ENCODE data around the gene TNFRSF11A. TPM values are rescaled to one million over a fixed set of nuclear protein-coding genes. Genes with fewer than 3 reads are reported as not detected.
A peak's percentile ranks its signal among the peaks of the same experiment; 100 is the strongest.

The TNFRSF11A gene
- total RNA-seq, 5 donors from 2014 or later (not counting 1 experiment from before 2014, with no cell fraction given) = 0.41 to 4.6 (median 1.2) TPM

DNA sequence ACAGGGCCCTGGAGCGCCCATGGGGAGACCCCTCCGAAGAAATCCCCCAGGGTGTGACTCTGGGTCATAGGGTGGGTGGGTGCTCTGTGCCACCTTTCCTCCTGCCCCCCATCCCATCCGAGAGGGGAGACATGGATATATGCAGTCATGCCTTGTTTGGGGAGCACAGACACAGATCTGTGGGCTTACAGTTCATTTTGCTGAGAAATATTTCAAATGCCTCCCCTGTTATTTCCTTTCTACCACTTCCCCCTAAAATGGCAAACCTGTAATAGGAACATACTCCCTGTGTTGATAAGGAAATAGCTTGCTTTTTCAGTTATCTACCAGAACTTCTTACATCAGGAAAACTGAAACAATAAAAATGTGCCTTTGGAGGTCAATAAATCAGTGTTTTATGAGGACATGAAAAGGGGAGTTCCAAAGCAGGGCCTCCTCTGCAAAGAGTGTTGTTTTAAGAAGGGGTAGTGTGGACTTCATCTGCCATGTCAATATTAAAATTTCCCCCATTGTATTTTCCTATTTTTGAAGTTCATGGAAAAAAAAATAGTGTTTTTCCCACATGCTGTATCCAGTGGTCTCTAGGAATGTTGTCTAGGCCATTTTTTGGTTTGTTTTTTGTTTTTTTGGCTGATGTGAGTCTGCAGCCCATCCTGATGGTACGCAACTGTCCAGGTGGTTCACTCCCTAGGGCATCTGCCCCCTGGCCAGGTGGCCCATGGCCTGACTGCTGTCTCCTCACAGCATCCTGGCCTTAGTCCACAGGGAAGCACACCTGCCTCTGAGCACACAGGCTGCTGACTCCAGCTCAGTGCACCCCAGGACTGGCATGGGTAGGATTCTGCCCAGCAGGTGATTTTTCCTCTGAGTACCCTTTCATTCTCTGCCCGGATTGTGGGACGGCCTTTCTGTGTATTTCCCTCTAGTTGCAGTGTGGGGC lies 3.7 kb downstream of the TNFRSF11A start:
- H3K9me3 ChIP-seq = no peaks in the 10 kb centered on the region
- WGBS (ENCODE audit: insufficient coverage) = 100% methylated on average over 2 of the region's 6 CpGs
- Mint-ChIP-seq H3K9me3 (no peaks in the 10 kb centered on the region), H3K36me3 (peaks cover 3% of the 10 kb centered on the region), H3K4me1 (peaks cover 30 to 52% (median 34%) of the 10 kb centered on the region in 3 donors), H3K4me3 (peak overlapping the region in 1 of 3 donors; percentile 23), H3K27me3 (peaks cover 61 to 76% of the 10 kb centered on the region in 2 donors), H3K27ac (peak overlapping the region in 1 of 2 donors; percentile 4)
- ATAC-seq (replicated peaks in 1 of 4) (no peak), DNase-seq (no peak)
- H3K27ac ChIP-seq (ENCODE audit: low read length) = no peak overlapping the region
- ChIA-PET POLR2A (no interaction called here), CTCF (interaction anchor here in 1 of 2 donors (1.9 kb wide), 1 partner anchor 8 kb away, joined by 6 read pairs; no protein-coding TSS in a partner anchor)
- H3K27me3 ChIP-seq (replicated peaks in 1 of 2; ENCODE audit: control insufficient read depth in 2 of 2, extremely low read depth in 1 of 2, insufficient read depth in 2 of 2, low read length in 1 of 2) = peaks cover 8 to 73% of the 10 kb centered on the region in 2 experiments
- no peak overlapping the region for H3K4me3 ChIP-seq (ENCODE audit: control insufficient read depth in 1 of 2, extremely low read depth in 1 of 2, low read length in 1 of 2)
- H3K4me1 ChIP-seq (ENCODE audit: control insufficient read depth in 1 of 2, extremely low read depth in 1 of 2, insufficient read depth in 2 of 2, low read length in 2 of 2) = peaks cover 15 to 36% of the 10 kb centered on the region in 2 experiments
- no peaks in the 10 kb centered on the region for H3K36me3 ChIP-seq (ENCODE audit: control insufficient read depth in 2 of 2, extremely low read depth in 1 of 2, insufficient read depth in 1 of 2, low read length in 1 of 2)

DNA sequence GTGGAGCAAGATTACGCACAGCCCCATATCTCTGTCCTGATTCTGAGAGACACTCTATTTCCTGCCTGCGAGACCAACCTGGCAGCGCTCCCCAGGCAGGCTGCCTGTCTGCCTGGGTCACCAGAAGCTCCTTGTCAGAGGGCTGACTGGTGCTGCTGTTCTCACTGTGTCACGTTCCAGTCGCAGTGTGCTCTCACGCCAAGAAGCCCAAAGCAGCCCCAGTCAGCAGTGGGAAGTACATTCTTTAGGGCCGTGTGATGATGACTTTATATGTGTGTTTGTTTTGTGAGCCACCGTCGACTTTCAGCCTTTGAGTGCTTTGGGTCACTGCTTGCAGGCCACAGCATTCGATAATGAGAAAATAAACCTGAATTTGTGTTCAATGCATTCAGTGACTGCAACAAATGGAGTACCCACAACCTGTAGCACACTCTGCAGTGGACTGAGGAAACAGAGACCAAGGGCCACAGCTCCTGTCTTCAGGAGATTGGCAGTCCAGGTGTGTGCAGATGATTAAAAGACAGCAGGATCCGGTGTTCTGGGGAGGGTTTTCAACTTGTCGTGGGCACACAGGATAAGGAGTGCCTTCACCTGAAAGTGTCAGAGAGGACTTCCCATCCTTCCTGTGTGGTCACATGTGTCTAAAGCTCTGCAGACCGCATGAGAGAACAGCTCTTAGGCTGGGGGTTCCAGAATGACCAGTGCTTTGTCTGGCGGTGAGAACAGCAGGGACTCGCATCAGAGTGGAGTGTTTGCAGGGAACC lies 4.8 kb downstream of the TNFRSF11A start:
- H3K27ac ChIP-seq (ENCODE audit: low read length) = no peak overlapping the region
- Mint-ChIP-seq H3K36me3 (peaks cover 3% of the 10 kb centered on the region), H3K27ac (peak overlapping the region in 1 of 2 donors; percentile 74), H3K4me3 (peak overlapping the region in 1 of 3 donors; percentile 23), H3K27me3 (peaks cover 53 to 70% of the 10 kb centered on the region in 2 donors), H3K9me3 (no peaks in the 10 kb centered on the region), H3K4me1 (peaks cover 23 to 44% (median 34%) of the 10 kb centered on the region in 3 donors)
- ChIA-PET POLR2A (interaction anchor here in 1 of 2 donors (0.6 kb wide), 1 partner anchor 191 kb away, joined by 3 read pairs; no protein-coding TSS in a partner anchor), CTCF (interaction anchor here in 1 of 2 donors (1.9 kb wide), 1 partner anchor 9 kb away, joined by 6 read pairs; no protein-coding TSS in a partner anchor)
- H3K4me3 ChIP-seq (ENCODE audit: control insufficient read depth in 1 of 2, extremely low read depth in 1 of 2, low read length in 1 of 2) = no peak overlapping the region
- DNase-seq (peak in 17 of 35 experiments; percentile 6 to 38 (median 17)), ATAC-seq (replicated peaks in 1 of 4) (peak; percentile 36 to 69 (median 60))
- no peaks in the 10 kb centered on the region for H3K36me3 ChIP-seq (ENCODE audit: control insufficient read depth in 2 of 2, extremely low read depth in 1 of 2, insufficient read depth in 1 of 2, low read length in 1 of 2)
- peaks cover 15 to 29% of the 10 kb centered on the region in 2 experiments for H3K4me1 ChIP-seq (ENCODE audit: control insufficient read depth in 1 of 2, extremely low read depth in 1 of 2, insufficient read depth in 2 of 2, low read length in 2 of 2)
- WGBS (ENCODE audit: insufficient coverage) = 39% methylated on average over 15 of the region's 15 CpGs
- H3K27me3 ChIP-seq (replicated peaks in 1 of 2; ENCODE audit: control insufficient read depth in 2 of 2, extremely low read depth in 1 of 2, insufficient read depth in 2 of 2, low read length in 1 of 2) = peaks cover 8 to 71% of the 10 kb centered on the region in 2 experiments
- no peaks in the 10 kb centered on the region for H3K9me3 ChIP-seq

DNA sequence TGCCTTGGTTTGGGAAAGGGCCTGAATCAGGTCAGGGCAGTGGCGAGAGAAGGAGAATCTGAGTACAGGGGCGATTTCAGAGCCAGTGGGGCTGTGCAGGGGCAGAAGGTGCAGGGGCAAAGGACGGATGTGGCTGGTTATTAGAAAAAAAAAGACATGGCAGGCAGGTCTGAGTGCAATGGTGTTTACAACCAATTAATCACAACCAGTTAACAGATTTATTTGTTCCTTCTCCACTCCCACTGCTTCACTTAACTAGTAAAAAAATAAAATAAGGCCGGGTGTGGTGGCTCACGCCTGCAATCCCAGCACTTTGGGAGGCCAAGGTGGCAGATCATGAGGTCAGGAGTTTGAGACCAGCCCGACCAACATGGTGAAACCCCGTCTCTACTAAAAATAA lies 5.5 kb downstream of the TNFRSF11A start:
- Mint-ChIP-seq H3K4me1 (peaks cover 23 to 42% (median 34%) of the 10 kb centered on the region in 3 donors), H3K9me3 (no peaks in the 10 kb centered on the region), H3K4me3 (no peak overlapping the region), H3K36me3 (peaks cover 3% of the 10 kb centered on the region), H3K27ac (peak overlapping the region in 1 of 2 donors; percentile 74), H3K27me3 (peaks cover 53 to 68% of the 10 kb centered on the region in 2 donors)
- WGBS (ENCODE audit: insufficient coverage) = 86% methylated on average over 2 of the region's 7 CpGs
- Histone ChIP-seq H3K9me3 (no peaks in the 10 kb centered on the region), H3K4me1 (ENCODE audit: control insufficient read depth in 1 of 2, extremely low read depth in 1 of 2, insufficient read depth in 2 of 2, low read length in 2 of 2) (peaks cover 15 to 25% of the 10 kb centered on the region in 2 experiments), H3K27ac (ENCODE audit: low read length) (no peak overlapping the region), H3K4me3 (ENCODE audit: control insufficient read depth in 1 of 2, extremely low read depth in 1 of 2, low read length in 1 of 2) (no peak overlapping the region), H3K36me3 (ENCODE audit: control insufficient read depth in 2 of 2, extremely low read depth in 1 of 2, insufficient read depth in 1 of 2, low read length in 1 of 2) (no peaks in the 10 kb centered on the region), H3K27me3 (replicated peaks in 1 of 2; ENCODE audit: control insufficient read depth in 2 of 2, extremely low read depth in 1 of 2, insufficient read depth in 2 of 2, low read length in 1 of 2) (peaks cover 8 to 66% of the 10 kb centered on the region in 2 experiments)
- ATAC-seq (replicated peaks in 1 of 4) (no peak), DNase-seq (no peak)
- ChIA-PET CTCF (interaction anchor here (0.6 to 1.9 kb wide), 2 partner anchors 10 to 183 kb away, joined by 3 to 6 read pairs; no protein-coding TSS in a partner anchor), POLR2A (no interaction called here)

DNA sequence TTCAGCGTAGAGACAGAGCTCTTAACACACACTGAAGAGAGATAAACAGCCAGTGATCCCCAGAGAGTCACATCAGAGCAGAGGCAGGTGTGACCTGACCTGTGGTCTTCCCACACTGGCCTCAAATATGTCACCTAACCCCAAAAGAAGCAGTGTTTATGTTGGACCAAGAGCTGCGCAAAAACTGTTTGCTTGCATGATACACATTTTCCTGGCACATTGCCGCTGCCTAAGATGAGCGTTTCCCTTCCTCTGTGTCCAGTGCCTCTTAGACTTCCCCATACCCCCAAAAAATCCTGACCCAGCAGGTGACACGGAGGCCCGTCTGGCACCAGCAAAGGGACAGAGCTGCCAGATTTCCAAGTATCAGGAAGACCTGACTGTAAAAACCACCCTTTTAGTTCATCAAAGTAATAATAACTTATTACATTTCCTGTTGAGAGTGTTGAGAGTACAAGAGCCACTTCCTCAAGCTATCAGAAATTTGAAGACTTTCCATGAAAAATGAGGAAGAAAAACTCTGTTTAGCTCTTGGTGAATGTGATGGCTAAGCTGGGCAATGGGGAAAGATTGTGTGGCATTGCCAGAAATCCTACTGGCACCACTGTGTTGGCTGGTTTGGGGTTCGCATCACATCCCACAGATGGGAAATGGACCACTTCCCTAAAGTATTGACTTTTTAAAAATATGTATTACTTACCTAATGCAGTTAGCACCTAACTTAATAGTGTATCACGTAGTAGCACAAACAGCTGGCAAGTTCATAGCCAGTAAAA lies 6.7 kb downstream of the TNFRSF11A start:
- CTCF ChIA-PET = interaction anchor here in 1 of 2 donors (0.9 kb wide), 1 partner anchor 29 kb away, joined by 3 read pairs; no protein-coding TSS in a partner anchor
- DNase-seq (no peak), ATAC-seq (replicated peaks in 1 of 4) (no peak)
- Mint-ChIP-seq H3K27me3 (peaks cover 48 to 64% of the 10 kb centered on the region in 2 donors), H3K9me3 (no peaks in the 10 kb centered on the region), H3K4me3 (no peak overlapping the region), H3K36me3 (peaks cover 3% of the 10 kb centered on the region), H3K4me1 (peaks cover 13 to 31% (median 24%) of the 10 kb centered on the region in 3 donors), H3K27ac (no peak overlapping the region)
- H3K9me3 ChIP-seq = no peaks in the 10 kb centered on the region
- peaks cover 8 to 16% of the 10 kb centered on the region in 2 experiments for H3K4me1 ChIP-seq (ENCODE audit: control insufficient read depth in 1 of 2, extremely low read depth in 1 of 2, insufficient read depth in 2 of 2, low read length in 2 of 2)
- H3K27ac ChIP-seq (ENCODE audit: low read length) = no peak overlapping the region
- no peak overlapping the region for H3K4me3 ChIP-seq (ENCODE audit: control insufficient read depth in 1 of 2, extremely low read depth in 1 of 2, low read length in 1 of 2)
- H3K27me3 ChIP-seq (replicated peaks in 1 of 2; ENCODE audit: control insufficient read depth in 2 of 2, extremely low read depth in 1 of 2, insufficient read depth in 2 of 2, low read length in 1 of 2) = peaks cover 3 to 56% of the 10 kb centered on the region in 2 experiments
- POLR2A ChIA-PET = interaction anchor here in 1 of 2 donors (0.6 to 0.9 kb wide), 2 partner anchors 10 to 1522 kb away, joined by 4 read pairs; no protein-coding TSS in a partner anchor
- no peaks in the 10 kb centered on the region for H3K36me3 ChIP-seq (ENCODE audit: control insufficient read depth in 2 of 2, extremely low read depth in 1 of 2, insufficient read depth in 1 of 2, low read length in 1 of 2)
- WGBS (ENCODE audit: insufficient coverage) = 82% methylated on average over 5 of the region's 8 CpGs

DNA sequence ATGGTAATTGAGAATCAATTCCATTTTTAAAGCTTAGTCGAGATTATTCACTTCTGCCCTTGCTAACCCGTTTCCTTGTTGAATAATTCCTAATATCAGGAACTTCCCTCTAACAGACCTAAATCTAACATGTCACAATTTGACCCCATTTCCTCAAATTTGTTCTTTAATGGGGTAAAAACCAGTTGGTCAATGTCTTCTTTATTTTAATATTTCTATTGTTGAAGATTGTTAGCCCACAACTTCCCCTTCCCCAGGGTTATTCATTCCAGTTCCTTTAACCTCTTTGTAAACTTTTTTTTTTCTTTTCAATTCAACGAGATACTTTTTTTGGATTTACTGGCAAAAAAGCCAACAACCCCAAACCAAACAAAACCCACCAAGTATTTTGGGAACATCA lies 7.3 kb downstream of the TNFRSF11A start:
- Mint-ChIP-seq H3K4me3 (no peak overlapping the region), H3K4me1 (peaks cover 13 to 27% (median 24%) of the 10 kb centered on the region in 3 donors), H3K9me3 (no peaks in the 10 kb centered on the region), H3K27ac (no peak overlapping the region), H3K36me3 (peaks cover 3% of the 10 kb centered on the region), H3K27me3 (peaks cover 44 to 57% of the 10 kb centered on the region in 2 donors)
- peaks cover under 1 to 51% of the 10 kb centered on the region in 2 experiments for H3K27me3 ChIP-seq (replicated peaks in 1 of 2; ENCODE audit: control insufficient read depth in 2 of 2, extremely low read depth in 1 of 2, insufficient read depth in 2 of 2, low read length in 1 of 2)
- CTCF ChIA-PET = interaction anchor here in 1 of 2 donors (0.9 kb wide), 1 partner anchor 29 kb away, joined by 3 read pairs; no protein-coding TSS in a partner anchor
- no CpG with 5 or more reads among the region's 3 CpGs for WGBS (ENCODE audit: insufficient coverage)
- no peak for DNase-seq
- H3K4me3 ChIP-seq (ENCODE audit: control insufficient read depth in 1 of 2, extremely low read depth in 1 of 2, low read length in 1 of 2) = no peak overlapping the region
- H3K4me1 ChIP-seq (ENCODE audit: control insufficient read depth in 1 of 2, extremely low read depth in 1 of 2, insufficient read depth in 2 of 2, low read length in 2 of 2) = peaks cover 8 to 16% of the 10 kb centered on the region in 2 experiments
- H3K36me3 ChIP-seq (ENCODE audit: control insufficient read depth in 2 of 2, extremely low read depth in 1 of 2, insufficient read depth in 1 of 2, low read length in 1 of 2) = no peaks in the 10 kb centered on the region
- no peak overlapping the region for H3K27ac ChIP-seq (ENCODE audit: low read length)
- no peak for ATAC-seq (replicated peaks in 1 of 4)
- H3K9me3 ChIP-seq = no peaks in the 10 kb centered on the region
- POLR2A ChIA-PET = interaction anchor here in 1 of 2 donors (0.9 kb wide), 1 partner anchor 11 kb away, joined by 4 read pairs; no protein-coding TSS in a partner anchor

All from T-cell (primary cell).